Measurements from ENCODE around the gene SLC12A4. TPM values are rescaled to one million over a fixed set of nuclear protein-coding genes. Genes with fewer than 3 reads are reported as not detected.

SLC12A4 gene
- total and polyA plus RNA-seq, 2 of the 13 experiments (the other 11 are each of a cell fraction or from before 2014, with no cell fraction given): 65.1 to 84.3 TPM

- TF ChIP-seq FUBP1 (CRISPR knock-in tag; IDR thresholded peaks at IDR 0.05; ENCODE audit: borderline replicate concordance) (0 out of 2 replicates have a peak, but pooled peaks have one; percentile 29), THAP7 (CRISPR knock-in tag; IDR thresholded peaks at IDR 0.05) (0 out of 2 replicates have a peak, but pooled peaks have one; percentile 15), ZBTB38 (CRISPR knock-in tag; IDR thresholded peaks at IDR 0.05) (0 out of 2 replicates have a peak, but pooled peaks have one; percentile 21), RARG (CRISPR knock-in tag; IDR thresholded peaks at IDR 0.05; ENCODE audit: low read depth) (no peak), RARA (CRISPR knock-in tag; IDR thresholded peaks at IDR 0.05) (0 out of 2 replicates have a peak, but pooled peaks have one; percentile 19), KDM2A (CRISPR knock-in tag; IDR thresholded peaks at IDR 0.05; ENCODE audit: borderline replicate concordance, low read depth) (0 out of 2 replicates have a peak, but pooled peaks have one; percentile 12), ZC3H13 (CRISPR knock-in tag; IDR thresholded peaks at IDR 0.05) (0 out of 2 replicates have a peak, but pooled peaks have one; percentile 28)
These were observed 3.8 kb downstream of the SLC12A4 start (continued) for GRCh38 chr16:67964477-67965131.

GRCh38 chr16:67963662-67964321 lies 4.6 kb downstream of the SLC12A4 start:
- no TSS peak for BruUV-seq (replicated peaks)
- H3K4me1 ChIP-seq (ENCODE audit: insufficient read depth, low read length): peaks cover 45% of the 10 kb centered on the region
- ATAC-seq (no peak), DNase-seq (ENCODE audit: low spot score) (no peak), FAIRE-seq (no peak)
- no peak overlapping the region for H3K4me2 ChIP-seq (ENCODE audit: low read depth, low read length)
- in situ Hi-C loops (cut with HindIII; ENCODE audit: extremely low pct_ligation_motif_present, low pct_unique_long_range_greater_than_20kb) (no loop called here), intact Hi-C loops (cut with micrococcal nuclease; ENCODE audit: unreplicated experiment) (no loop called here)
- peaks cover 70% of the 10 kb centered on the region for H3K79me2 ChIP-seq (ENCODE audit: insufficient read depth, low read length)
- no peak overlapping the region for H3K4me3 ChIP-seq (replicated peaks in 1 of 3; ENCODE audit: insufficient read depth in 1 of 3, low read depth in 2 of 3, low read length in 3 of 3)
- whole genome bisulfite sequencing (ENCODE audit: low lambda C conversion rate): 96% methylated on average over 32 of the region's 32 CpGs
- H2AFZ ChIP-seq (ENCODE audit: low read length): no peak overlapping the region
- CTCF ChIA-PET (ENCODE audit: low intra/inter-chr PET ratio, low total read pairs): no interaction called here
- peaks cover 36 to 48% of the 10 kb centered on the region in 2 experiments for H3K36me3 ChIP-seq (replicated peaks in 1 of 2; ENCODE audit: control insufficient read depth in 1 of 2, insufficient read depth in 2 of 2, low read length in 2 of 2)
- no peak overlapping the region for H3K9ac ChIP-seq (ENCODE audit: insufficient read depth, low read depth, low read length)
- H3K27me3 ChIP-seq (ENCODE audit: control insufficient read depth in 1 of 2, insufficient read depth in 2 of 2, low read length in 2 of 2): no peaks in the 10 kb centered on the region; a peak in 1 of 5 replicates
- H3K27ac ChIP-seq (ENCODE audit: extremely low read length, insufficient read depth, low read length): no peak overlapping the region
- POLR2A ChIA-PET: interaction anchor here (0.5 to 12.9 kb wide), 5 partner anchors 18 to 484 kb away, joined by 4 to 226 read pairs (median 11); partner anchors contain the start of genes LCAT and PSMB10
- H4K20me1 ChIP-seq (ENCODE audit: insufficient read depth, low read length): peaks cover 21% of the 10 kb centered on the region
- H3K9me3 ChIP-seq (ENCODE audit: low read length): no peaks in the 10 kb centered on the region
- TF ChIP-seq AGO2 (optimal IDR thresholded peaks at IDR 0.05; ENCODE audit: low read depth, low read length) (peak; percentile 97), GMEB2 (CRISPR knock-in tag; IDR thresholded peaks at IDR 0.05; ENCODE audit: low read depth) (no peak), ZFP41 (CRISPR knock-in tag; IDR thresholded peaks at IDR 0.05; ENCODE audit: borderline replicate concordance) (0 out of 2 replicates have a peak, but pooled peaks have one; percentile 44), SIX1 (CRISPR knock-in tag; IDR thresholded peaks at IDR 0.05; ENCODE audit: borderline replicate concordance) (no peak), ZNF432 (CRISPR knock-in tag; IDR thresholded peaks at IDR 0.05; ENCODE audit: borderline replicate concordance) (no peak), ZNF274 (CRISPR knock-in tag; IDR thresholded peaks at IDR 0.05) (peak; percentile 66; the same call in 1 of the 2 replicates), MTF1 (CRISPR knock-in tag; IDR thresholded peaks at IDR 0.05) (no peak), ZNF326 (CRISPR knock-in tag; IDR thresholded peaks at IDR 0.05; ENCODE audit: borderline replicate concordance) (0 out of 2 replicates have a peak, but pooled peaks have one; percentile 13), ZNF530 (CRISPR knock-in tag; IDR thresholded peaks at IDR 0.05; ENCODE audit: low read depth) (no peak), NR2F1 (CRISPR knock-in tag; IDR thresholded peaks at IDR 0.05) (no peak), POLR2A (IDR thresholded peaks at IDR 0.05; ENCODE audit: insufficient read depth in 1 of 2, low read depth in 2 of 2, low read length in 2 of 2) (peak in 1 of 2 experiments; percentile 18; a peak in 3 of 4 replicates)
